ENCODE measurements around the gene COX14.

COX14 gene

DNA sequence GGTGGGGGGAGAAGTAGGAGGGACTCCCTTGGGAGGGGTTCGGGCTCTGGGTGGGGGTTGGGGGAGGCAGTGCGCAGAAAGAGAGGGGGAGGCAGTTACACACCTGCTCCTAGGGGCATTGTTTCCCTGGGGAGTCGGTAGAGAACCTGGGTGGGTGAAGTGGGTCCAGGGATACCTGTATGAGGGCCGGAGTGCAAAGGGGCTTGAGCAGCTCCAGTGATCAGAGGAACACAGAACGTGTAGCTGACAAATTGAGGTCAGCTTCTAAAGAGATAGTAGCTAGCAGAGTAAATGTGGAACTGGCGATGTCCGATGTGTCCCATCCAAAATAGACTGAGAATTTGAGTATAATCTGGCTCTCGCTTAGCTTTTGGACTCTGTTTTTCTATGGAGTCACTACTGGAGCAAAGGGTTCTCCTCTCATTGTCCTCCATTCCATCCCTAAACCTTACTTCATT is 26.4 kb upstream of the COX14 start:
- DNase-seq, result peak in 1 of 2 experiments; percentile 52

DNA sequence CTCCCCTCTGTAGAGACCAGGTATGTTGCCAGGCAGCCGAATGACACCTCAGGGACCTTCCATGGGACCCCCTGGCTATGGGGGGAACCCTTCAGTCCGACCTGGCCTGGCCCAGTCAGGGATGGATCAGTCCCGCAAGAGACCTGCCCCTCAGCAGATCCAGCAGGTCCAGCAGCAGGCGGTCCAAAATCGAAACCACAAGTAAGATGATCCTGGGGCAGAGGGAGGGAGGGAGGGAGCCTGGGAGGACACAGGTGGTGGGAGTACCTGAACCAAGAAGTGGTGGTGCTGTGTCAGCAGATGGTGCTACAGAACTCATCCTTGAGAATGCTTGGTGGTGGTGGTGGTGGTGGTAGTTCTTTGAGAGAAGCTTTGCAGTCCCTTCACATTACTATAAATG is 25.9 kb upstream of the COX14 start:
- no peak for DNase-seq

DNA sequence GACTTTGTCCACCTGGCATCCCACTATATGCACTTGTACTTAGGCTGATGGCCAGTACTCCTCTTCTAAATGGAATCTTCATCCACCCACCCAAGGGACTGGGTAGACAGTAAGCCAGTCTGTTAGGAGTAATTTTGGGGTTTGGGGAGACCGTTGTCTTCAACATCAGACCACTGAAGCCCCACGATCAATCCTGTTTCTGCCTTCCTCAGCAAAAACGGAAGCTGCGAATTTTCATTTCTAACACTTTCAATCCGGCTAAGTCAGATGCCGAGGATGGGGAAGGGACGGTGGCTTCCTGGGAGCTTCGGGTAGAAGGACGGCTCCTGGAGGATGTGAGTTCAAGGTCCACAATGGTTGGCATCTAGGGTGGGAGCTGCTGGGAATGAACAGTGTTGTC is 24.9 kb upstream of the COX14 start:
- no peak for DNase-seq

DNA sequence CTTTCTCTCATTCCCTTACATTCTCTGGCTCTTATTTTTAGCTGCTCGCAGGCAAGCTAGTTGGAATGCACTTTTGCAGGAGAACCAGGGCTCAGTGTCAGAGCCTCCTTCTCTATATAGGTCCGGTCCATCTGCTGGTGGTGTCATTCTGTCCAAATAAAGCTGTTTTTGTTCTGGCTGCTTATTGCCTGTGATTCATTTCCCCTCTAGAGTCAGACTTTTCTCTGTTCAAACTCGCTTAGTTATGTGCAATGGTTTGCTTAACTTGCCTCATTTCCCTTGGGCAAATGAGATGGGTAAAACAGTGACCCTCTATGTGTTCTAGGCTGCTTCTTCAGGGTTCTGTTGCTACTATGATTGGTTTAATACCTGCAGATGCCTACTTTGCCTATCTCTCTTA is 24.0 kb upstream of the COX14 start:
- DNase-seq, result no peak

DNA sequence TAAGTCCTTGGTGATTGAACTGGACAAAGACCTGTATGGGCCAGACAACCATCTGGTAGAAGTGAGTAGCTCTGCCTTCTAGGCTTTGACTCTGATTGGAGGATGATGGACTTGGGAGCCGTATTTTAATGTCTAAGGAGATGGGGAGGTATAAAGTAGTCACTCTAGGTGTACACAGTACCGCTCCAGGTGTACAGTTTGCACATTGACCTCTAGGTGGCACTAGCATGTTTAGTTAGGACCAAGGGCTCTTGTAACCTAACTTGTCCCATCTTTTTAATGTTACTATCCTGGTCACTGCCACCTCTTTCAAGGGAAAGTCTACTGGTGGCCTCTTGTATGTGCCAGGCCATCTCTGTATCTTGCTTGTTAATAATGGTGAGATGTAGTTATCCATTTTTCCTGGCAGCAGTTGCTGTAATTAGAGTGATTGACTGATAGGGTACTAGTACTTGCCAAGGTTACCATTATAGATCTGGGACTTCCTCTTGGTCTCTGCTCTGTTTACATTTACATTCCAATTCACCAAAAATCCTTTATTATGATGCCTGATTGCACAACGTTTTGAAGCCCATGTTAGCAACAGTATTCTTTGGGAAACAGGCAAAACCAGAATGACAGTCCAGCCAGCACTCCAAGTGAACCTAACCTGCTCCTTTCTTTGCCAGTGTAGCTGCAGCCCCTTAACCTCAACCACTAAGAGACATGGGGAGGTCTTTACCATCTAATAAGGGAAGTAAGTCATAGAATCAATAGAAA is 23.3 kb upstream of the COX14 start:
- DNase-seq, result peak in 1 of 2 experiments; percentile 64

DNA sequence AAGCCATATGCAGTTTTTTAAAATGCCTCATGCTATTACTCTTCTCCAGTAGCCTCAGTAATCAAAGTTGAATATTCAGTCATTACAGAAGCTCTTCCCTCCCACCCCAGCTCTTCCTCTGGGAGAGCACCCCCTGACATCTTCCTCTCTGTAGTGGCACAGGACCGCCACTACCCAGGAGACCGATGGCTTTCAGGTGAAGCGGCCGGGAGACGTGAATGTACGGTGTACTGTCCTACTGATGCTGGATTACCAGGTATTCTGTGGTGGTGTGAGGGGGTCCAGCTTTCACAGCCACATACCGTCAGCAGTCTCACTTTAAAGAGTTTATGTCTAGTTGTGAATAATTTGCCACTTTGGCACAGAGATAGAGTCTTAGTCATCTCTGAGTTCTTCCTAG is 22.3 kb upstream of the COX14 start:
- DNase-seq, result no peak

DNA sequence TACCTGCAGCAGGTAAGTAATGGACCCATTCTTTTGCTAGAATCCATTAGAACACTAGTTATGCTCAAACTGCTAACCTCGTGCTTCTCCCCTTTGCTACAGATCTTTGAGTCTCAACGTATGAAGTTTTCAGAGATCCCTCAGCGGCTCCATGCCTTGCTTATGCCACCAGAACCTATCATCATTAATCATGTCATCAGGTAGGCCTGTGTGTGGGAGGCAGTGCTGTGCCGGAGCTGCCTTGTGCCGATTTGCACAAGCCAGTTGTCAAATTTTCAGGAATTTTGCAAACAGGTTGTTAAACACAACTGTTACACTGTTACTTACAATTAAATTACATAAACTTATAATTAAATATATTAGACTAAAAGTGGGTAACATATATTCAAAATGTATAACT is 21.6 kb upstream of the COX14 start:
- no peak for DNase-seq

DNA sequence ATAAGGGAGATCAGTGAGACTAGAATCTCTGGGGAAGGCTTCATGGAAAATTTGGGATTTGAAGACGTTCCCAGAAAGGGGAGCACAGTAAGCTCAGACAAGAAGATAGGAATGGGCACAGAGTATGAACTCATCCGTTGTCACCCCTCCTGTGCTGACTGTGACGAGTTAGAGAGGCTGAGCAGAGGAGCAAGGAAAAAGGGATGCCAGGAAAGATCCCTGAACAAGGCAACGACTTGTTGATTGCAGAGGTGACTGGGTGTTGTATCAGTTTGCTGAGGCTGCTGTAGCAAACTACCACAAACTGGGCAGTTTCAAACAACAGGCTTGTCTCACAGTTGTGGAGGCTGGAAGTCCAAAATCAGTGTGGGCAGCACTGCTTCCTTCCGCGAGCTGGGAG is 14.1 kb upstream of the COX14 start:
- DNase-seq, result no peak

DNA sequence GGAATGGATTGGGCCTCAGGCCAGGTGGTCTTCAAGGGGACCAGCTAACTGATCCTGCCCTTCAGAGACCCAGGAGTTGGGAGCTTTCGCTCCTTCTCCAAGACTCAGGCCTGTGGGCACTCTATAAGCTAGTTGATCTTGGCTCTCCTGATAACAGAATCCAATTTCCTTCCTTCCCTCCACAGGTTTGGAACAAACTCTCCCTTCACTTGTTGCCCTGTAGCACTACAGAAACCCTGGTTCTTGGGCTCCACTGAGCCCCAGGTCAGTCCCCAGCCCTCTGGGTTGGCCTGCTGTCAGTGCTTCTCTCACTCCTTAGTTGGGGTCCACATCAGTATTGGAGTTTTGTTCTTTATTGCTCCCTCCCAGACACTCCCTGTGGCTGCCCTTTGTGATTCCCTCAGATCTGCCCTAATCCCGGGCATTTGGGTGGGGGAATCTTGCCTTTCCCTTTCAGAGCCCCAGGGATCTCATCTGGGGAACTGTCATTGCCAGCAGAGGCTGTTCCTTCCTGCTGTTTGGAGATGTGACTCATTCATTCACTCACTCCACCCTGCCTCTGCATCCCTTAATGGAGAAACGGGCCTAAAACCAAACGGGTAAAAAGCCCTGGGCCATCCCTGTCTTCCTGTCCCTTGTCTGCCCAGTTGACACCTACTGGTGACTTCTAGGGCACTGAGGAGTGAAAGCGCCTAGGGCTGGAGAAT is 12.6 kb upstream of the COX14 start:
- DNase-seq, result no peak

DNA sequence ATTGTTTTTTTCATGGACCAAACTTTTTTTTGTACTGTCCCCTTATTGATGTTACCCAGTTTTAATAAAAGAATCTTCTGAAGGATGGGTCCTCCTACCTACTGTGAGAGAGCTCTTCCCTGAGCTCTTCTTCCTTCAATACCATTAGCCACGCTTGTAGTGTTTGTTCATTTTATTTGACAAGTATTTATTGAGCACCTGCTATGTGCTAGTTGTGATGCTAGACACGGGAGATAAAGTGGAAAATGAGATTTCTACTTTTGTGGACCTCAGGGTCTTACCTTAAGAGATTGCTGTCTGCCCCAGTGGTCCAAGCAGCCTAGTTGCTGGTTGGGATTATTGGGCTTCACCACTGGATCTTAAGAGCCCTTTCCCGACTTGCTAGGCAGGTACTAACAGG is 11.5 kb upstream of the COX14 start:
- DNase-seq, result no peak

- DNase-seq, result peak in 1 of 2 experiments; percentile 25
Measured at GRCh38 chr12:50101663-50102062, 10.4 kb upstream of the COX14 start.

DNA sequence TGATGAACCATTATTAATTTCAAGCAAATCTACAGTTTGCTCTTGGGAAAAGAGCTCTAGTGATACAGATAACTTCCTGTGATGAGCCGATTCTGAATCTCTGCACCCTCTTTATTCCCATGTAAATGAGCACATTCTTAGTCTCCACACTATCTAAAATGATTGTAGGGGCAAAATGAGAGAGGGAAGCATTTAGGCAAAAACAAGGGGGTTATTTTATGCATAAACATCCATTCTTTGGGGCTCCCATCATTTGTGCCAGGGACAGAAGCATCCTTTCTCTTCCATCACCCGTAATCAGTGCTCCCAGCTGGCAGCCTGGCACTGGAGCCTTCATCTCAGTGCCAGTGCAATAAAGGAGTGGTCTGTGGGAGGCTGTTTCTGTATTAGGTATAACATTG is 9.9 kb upstream of the COX14 start:
- DNase-seq, result no peak

GRCh38 chr12:50102646-50103309 is 9.3 kb upstream of the COX14 start:
- no peak for DNase-seq

DNA sequence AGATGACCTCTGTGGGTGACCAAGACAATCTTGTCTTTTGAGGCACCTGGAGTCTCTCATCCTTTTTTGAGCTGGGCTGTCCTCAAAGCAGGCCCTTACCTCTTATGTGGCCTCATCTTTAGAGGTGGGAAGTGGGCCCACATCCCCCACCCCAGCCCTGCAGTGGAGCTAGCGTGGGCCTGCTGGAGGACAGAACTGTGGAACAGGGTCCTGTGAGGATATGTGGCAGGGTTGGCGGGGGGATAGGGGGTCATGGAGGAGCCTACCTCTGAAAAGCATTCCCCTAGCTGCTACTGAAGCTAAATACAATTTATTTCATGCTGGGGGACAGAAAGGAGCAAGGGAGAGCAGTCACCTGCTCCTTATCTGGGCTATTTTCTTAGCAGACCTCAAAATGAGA is 8.7 kb upstream of the COX14 start:
- no peak for DNase-seq

DNA sequence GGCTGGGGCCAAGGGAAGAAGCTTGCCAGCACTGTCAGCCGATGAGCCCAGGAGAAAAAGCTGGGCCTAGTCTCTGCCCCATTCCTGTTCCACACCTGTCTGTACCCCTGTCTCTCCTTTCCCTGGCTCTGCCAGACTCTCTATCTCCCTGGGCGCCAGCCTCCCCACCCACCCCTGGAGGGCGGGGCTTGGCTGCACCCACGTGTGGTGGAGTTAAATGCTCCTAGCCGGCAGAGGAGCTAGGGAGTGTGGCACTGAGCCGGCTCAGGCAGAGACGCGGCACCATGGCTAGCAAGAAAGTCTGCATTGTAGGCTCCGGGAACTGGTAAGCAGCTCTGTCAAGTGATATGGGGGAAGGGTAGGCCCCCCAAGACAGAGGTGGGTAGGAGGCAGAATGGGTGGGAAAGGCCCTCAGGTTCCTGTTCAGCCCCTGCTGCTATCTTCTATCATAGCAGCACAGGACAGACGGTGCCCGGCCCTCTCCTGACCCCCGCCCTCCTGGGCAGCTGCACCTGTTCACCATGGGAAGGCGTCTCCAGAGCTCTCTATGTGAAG is 8.2 kb upstream of the COX14 start, which contains the start of gene GPD1:
TSS of gene GPD1 (plus strand) at position 242 of the 555 bp plus-strand sequence. CDS start at position 285, 43 bp downstream.
- peak; percentile 56 to 70 for DNase-seq

GRCh38 chr12:50104417-50105366 is 7.3 kb upstream of the COX14 start:
- DNase-seq, result peak in 1 of 2 experiments; percentile 53

DNA sequence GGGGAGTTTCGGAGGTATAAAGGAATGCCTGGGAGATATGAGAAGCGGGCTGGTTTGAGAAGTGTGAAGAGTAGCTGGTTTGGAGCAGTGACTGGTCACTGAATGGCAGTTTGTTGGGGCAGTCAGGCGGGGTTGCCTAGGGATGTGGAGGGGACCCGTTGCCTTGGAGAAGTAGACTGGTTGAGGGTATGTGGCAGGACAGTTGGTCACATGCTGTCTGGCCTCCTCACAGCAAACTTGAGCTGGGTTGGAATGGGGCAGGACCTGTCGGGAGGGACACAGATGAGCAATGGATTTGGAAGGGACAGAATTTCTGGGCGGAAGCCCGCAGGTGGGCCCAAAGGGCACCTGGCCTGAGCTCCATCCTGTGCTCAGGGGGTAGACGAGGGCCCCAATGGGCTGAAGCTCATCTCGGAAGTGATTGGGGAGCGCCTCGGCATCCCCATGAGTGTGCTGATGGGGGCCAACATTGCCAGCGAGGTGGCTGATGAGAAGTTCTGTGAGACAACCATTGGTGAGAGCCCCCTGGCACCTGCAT is 6.1 kb upstream of the COX14 start:
- no peak for DNase-seq

DNA sequence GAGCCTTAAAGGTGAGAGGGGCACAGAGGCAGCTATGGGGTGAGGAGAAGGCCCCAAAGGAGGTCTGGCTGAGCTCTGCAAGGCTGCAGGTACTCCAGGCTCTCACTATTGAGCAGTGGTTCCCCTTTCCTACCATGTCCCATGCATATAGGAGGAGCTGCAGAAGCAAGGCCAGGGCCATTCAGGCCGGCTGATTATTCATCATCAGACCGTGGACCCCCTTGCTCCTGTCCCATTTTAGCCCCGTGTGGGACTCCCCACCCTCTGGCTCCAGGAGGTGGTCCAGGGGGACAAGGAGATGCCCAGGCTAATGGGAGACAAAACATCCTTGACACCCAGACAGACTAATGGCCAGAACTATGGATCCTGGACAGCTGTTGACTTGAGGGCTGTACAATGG is 5.1 kb upstream of the COX14 start:
- DNase-seq, result no peak

DNA sequence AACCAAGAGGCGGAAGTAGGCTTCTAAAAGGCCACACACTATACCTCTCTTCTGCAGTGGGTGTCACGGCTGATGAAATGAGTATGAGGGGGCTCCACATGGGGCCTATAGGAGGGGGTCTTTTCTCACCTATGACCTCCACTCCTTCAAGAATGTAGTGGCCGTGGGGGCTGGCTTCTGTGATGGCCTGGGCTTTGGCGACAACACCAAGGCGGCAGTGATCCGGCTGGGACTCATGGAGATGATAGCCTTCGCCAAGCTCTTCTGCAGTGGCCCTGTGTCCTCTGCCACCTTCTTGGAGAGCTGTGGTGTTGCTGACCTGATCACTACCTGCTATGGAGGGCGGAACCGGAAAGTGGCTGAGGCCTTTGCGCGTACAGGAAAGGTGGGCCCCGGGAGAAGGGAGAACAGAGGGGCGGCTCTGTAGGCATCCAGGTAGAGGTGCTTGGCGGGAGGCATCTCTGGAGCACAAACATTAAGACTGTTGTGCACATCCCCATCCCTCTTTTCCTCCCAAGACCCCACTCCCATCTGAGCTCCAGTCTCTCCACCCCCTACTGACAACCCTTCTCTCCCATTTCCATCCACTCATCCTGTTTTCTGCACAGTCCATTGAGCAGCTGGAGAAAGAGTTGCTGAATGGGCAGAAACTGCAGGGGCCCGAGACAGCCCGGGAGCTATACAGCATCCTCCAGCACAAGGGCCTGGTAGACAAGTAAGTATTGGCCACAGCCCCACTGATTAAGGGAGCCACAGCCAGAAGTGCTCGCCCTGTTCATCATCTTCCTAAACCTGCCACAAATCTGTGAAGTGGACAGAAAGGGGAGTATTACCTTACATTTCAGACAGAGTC is 4.4 kb upstream of the COX14 start:
- no peak for DNase-seq

DNA sequence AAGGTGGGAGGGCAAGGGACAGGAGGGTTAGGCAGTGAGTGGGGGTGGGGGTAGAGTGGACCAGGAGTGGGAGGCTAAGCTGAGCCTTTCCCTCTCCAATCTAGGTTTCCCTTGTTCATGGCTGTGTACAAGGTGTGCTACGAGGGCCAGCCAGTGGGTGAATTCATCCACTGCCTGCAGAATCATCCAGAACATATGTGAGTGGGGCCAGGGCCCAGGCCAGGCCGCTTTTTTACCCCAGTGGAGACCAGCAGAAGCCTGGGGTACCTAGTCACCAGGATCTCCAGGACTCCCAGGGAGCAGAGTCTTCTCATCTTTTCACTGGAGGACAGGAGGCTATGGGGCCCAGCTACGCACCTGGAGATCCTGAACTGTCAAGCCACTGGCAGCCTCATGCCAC is 2.7 kb upstream of the COX14 start:
- DNase-seq, result no peak

All from NCI-H524 (cell line).